ENCODE results near the gene PRR23B.

GRCh38 chr3:139044366-139045210 is 23.9 kb upstream of the PRR23B start, which contains the start of gene PRR23C:
- TF ChIP-seq MAX (IDR thresholded peaks at IDR 0.05; ENCODE audit: low read depth, low read length) (no peak), POLR2A (IDR thresholded peaks at IDR 0.05; ENCODE audit: extremely low read depth, insufficient read length) (no peak), MYC (IDR thresholded peaks at IDR 0.05; ENCODE audit: low read depth, low read length) (no peak)
- TF ChIP-seq, protein P1, sequence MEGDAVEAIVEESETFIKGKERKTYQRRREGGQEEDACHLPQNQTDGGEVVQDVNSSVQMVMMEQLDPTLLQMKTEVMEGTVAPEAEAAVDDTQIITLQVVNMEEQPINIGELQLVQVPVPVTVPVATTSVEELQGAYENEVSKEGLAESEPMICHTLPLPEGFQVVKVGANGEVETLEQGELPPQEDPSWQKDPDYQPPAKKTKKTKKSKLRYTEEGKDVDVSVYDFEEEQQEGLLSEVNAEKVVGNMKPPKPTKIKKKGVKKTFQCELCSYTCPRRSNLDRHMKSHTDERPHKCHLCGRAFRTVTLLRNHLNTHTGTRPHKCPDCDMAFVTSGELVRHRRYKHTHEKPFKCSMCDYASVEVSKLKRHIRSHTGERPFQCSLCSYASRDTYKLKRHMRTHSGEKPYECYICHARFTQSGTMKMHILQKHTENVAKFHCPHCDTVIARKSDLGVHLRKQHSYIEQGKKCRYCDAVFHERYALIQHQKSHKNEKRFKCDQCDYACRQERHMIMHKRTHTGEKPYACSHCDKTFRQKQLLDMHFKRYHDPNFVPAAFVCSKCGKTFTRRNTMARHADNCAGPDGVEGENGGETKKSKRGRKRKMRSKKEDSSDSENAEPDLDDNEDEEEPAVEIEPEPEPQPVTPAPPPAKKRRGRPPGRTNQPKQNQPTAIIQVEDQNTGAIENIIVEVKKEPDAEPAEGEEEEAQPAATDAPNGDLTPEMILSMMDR (IDR thresholded peaks at IDR 0.05; ENCODE audit: low read depth, low read length): no peak

Data from NB4 (cell line).